8988T (cell line): ENCODE data around the gene COPS3.

Experiments used
- DNase-seq: peaks from one replicate; pipeline ENCODE4 v3.0.0; 2011

The COPS3 gene

GRCh38 chr17:17239832-17240231 is 41.2 kb downstream of the COPS3 start:
- DNase-seq: no peak

DNA sequence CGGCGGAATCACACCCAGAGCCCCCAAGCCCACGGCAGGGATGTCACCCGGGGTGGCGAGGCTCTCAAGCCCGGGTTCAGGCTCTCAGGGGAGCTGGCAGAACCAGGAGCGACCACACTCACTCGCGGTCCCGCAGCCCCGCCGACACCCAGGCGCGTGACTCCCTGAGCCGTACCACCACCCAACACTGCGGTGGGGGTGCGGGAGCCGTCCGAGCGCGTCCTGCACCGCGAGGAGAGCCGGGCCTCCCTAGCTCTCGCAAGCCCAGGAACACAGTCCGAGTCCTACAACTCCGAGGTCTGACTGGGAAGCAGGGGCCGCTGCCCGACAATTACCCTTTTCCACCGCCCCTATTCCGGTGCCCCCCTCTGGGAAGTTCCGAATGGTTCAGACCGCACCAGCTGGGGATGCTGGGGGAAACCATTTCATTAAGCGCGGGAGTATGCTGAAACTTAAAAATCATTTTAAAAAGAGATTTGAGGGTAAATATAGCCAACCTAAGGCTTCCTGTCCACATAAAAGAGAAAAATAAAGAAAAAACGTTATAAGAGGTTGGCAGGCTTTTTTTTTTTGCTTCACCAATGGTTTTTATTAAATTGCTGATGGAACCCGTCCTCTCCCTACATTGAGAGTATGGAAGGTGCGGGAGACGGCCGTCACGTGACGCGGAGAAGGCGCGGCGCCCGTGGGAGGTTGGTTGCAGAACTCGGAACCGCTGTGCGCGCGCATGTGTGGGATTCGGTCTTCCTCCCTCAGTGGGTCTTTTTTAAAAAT is 43.8 kb downstream of the COPS3 start, which contains the start of gene FLCN:
Gene FLCN, minus strand, starts transcription at position 143 of the 774 bp plus-strand sequence. CDS start 9,031 bp downstream, outside the sequence.
- DNase-seq: peak; percentile 73

DNA sequence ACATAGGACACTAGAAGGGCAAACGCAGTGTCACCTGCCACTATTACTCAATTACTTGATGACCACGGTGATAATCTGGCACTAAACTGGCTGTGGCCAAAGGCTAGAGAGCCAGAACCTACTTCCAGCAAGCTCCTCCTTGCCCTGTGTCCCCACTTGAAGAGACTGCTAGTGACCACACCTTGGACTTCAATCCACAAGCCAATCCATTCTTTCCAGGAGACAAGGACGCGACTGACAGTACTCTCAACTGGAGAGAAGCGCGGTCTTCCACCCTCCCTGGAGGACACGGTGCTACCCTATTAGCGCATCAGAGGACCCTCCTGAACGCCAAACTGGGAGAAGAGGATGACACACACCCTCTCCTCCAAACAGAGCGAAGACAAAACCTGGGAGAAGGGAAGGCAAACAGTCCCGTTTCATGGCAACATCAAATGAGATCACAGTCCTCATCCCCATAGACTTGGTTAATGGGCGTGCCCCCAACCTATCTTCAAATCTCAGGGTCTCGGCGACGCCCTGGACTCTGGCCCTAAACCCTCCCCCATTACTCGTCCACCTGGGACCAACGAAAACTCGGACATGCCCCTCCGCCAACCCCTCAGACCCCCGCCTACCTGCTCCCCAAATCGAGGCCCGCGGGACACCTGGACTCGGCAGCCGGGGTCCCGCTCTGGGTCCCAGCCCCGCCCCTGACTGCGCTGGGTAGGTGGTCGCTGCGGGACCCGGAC is 44.6 kb downstream of the COPS3 start:
- DNase-seq: no peak

DNA sequence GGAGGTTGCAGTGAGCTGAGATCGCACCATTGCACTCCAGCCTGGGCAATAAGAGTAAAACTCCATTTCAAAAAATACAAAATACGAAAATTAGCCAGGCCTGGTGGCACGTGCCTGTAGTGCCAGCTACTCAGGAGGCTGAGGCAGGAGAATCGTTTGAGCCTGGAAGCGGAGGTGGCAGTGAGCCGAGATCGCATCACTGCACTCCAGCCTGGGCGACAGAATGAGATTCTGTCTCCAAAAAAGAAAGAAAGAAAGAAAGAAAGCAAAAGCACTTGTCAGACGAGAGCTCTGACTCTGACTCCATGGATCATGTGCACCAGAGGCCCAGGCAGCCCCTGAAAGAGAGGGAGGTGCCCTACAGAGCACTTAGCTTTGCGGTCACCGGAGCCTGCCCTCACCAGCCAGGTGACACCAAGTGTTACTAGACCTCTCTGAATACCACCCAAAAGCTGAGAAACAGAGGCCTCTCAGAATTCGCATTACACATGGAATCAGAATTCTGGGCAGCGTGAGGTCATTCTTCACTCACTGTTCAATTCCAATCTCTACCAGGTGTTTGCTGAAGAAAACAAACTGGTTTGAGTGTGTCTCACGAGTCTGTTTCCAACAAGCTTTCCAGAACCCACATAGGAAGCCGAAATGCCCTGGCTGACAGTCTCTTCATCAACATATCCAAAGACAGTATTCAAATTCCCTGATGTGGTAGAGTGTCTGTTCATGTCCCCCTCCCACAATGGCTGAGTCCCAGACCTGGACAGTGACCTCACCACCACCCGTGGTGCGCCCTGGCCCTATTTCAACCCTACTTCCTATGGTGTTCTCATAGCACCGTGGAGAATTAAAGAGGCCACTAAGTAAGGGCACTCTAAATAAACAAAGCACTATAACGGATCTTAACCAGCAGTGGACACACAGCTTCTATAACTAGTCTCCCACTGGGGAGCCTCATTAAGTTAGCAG is 45.6 kb downstream of the COPS3 start:
- DNase-seq: no peak

GRCh38 chr17:17232303-17232621 is 48.8 kb downstream of the COPS3 start:
- DNase-seq: no peak

GRCh38 chr17:17231621-17232302 is 49.3 kb downstream of the COPS3 start:
- DNase-seq: no peak

DNA sequence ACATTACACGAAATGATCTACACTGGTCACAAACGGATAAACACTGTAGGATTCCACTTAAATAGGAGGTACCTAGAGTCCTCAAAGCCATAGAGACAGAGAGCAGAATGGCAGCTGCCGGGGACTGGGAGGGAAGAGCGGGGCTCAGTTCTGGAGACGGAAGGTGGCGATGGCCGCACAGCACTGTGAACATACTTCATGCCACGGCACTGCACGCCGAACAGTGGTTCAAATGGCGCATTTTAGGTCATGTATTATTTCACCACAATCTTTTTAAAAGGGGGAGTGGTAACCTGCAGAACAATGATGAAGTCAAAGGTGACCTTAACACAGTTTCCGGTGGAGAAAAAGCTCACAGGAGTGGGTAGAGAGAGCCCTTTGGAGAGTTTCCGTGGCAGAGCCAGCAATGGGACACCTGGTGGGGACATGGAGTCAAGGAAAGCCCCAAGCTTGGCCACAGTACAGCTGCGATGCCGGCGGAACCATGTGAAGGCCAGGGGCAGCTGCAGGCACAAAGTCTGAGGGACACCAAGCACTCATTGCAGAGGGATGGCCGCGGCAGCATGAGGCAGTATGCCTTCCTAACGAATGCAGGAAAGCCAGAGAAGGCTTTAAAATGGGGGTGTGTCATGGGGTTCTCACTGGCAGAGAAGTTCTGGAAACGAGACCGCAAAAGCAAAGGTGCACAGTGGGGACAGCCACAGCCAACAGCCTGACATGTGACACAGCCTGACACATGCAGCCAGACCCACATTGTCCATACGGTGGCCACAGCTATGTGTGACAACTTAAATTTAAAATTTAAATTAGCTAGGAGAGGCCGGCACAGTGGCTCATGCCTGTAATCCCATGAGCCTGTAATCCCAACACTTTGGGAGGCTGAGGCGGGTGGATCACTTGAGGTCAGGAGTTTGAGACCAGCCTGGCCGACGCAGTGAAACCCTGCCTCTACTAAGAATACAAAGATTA is 51.3 kb downstream of the COPS3 start:
- DNase-seq: no peak

DNA sequence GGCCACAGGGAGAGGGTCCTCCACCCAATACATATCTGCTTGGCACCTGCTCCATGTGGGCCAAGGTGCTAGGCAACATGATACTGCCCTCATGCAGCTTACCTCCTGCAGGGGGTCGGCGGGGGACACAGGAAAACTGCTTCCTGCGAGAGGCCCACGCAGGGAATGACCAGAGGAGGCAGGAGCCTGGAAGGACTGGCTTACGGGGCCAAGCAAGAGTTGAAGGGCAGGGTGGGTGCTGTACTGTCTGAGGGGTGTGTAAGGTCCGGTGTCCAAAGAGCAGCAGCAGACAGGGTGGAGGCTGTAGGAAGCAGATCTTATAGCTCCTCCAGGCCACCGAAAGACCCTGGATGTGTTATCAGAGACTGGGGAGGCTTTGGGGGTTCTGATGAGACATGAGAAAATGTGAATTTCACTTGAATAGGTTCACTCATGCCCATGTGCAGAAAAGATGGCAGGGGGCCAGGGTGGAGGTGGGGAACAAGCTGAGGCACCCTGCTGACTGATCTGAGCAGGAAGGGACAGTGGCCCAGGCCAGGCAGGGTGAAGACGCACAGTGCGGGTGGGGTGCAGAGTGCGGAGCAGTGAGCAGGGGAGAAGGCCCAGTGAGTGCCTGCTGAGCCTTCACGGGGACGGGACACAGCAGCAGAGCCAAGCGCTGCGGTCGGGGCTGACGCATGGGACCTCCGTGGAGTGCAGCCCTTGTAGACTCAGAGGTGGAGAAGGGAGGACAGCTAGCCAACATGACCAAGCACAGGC is 52.3 kb downstream of the COPS3 start:
- no peak for DNase-seq

DNA sequence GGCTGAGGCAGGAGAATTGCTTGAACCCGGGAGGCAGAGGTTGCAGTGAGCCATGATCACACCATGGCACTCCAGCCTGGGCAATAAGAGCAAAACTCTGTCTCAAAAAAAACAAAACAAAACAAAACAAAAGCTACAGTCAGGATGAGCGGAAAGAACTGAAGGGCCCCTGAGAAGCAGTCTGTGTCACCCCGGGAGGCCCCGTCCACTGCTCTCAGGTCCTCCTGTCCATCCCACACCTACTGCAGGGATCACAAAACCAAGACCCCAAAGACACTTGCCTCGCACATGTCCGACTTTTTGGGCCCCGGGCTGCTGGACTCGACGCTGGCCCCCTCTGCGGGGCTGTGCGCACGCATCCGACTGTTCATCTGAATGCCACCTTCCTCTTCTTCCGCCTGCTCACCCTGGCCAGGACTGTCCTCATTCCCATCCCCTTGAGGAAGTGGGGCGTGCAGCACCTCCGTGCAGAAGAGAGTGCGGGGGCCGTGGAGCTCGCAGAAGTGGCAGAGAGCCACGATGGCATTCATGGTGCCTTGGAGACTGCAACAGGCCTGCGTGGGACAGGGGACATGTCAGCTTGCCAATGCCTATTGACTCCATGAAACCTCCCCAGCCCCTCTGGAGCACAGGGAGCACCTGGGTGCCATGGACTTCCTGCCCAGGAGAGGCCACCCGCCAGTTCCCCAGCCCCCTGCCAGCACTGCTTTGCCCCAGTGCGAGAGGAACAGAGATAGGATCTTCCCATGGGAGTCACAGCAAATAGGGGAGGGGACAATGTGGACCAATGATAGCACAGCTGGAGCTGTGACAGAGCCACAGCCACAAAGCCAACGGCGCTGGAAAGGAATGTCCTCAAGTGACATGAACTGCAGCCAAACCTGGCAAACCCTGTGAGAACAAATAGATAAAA is 53.2 kb downstream of the COPS3 start:
- no peak for DNase-seq

- no peak for DNase-seq
Observed at GRCh38 chr17:17226451-17227265, 54.4 kb downstream of the COPS3 start.

DNA sequence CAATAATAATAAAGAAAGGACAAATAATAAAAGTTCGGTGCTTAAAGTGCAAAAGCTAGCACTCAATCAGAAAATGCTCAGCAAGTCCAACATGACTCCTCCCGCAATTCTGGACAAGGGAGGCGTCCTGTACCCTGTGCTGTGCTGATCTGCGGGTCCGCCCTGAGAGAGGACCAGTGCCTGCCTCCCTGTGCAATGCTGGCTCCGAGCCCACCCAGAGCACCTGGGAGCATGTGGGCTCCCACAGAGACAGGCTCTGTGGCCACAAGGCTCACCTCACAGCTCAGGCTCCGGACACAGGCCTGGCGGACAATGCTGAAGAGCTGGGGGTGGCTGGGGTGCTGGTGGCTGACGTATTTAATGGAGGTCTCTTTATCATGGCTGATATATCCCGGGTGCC is 55.1 kb downstream of the COPS3 start:
- DNase-seq: no peak

DNA sequence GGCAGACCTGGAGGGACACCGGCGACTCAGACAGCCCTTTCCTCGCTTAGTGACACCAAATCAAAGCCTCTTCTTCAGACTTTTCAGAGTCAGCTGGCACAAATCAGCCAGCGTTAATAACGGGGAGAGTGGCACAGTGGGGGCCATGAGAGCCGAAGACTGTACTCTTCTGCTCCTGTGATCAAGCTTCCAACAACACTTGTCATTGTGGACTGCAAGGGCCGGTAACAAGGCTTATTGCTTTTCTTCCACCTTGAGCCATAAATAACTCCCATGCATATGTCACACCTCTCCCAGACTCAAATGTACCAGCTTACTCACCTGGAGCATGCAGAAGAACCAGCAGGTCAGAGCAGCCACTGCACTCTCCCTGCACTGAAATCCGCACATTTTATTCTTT is 56.9 kb downstream of the COPS3 start:
- DNase-seq: no peak

DNA sequence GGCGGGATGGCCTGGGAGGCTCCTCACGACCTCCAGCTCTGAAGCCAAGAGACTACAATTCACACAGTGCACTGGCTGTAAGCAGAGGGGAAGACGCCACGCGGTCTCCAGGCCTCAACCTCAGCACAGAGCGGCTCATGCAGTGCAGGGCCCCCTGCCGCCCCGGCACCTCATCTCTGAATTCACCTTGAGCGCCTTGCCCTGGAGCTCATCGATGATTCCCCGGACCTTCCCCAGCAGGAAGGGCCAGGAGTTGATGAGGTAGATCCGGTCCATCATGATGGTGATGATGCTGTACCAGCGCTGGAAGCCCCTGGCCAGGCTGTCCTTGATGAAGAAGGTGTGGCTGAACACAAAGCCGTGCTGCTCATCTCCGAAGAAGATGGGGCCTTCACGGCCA is 57.3 kb downstream of the COPS3 start:
- no peak for DNase-seq

DNA sequence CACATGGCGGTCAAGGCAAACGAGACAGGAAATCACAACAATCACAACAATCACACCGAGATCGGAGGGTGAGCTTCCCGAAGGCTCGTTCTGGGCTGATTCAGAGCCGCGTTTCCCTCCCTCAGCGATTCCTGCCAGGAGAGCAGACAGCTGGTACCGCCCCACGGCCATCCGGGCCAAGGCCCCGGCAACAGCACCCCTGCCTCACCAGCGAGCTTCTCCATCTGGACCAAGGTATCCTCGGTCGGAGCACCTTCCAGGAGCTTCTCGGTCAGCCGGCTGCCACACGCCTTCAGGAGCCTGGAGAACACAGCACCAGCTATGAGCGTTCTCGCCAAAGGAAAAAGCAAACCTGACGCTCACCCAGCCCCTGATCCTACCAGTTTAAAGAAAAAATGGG is 59.7 kb downstream of the COPS3 start:
- no peak for DNase-seq

DNA sequence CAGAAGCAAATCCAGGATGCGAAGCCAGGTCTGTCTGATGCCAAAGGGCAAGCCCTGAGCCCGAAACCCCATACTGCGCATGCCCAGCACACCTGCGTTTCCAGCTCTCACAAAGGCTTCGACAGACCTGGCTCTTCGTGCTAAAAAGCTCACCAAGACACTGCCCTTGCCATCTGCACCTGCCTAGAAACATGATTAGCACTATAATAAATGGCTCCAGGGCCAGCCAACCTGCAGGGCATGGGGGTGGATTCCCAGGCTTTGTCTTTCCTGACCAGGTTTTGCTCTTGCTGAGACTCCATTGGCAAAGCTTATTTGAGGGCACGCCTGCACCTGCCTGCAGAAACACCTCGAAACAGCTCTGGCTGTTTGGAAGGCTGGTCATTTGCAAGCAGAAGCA is 60.5 kb downstream of the COPS3 start:
- no peak for DNase-seq

DNA sequence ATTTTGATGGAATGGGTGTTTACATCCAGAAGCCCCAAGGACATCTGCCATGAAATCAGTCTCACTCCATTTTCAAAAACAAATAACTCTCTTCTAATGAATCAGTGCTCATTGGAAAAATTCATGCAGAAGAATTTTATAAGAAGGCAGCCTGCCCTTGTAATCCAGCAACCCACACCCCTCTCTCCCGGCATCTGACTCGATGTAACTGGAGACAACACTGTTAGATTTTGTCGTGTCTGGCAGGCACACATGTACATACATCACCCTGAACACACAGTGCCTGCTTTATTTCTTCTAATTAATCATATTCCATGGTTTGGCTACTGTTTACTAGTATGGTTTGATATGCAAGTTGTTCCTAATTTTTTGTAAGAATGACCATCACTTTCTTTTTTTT is 63.1 kb downstream of the COPS3 start:
- DNase-seq: no peak

DNA sequence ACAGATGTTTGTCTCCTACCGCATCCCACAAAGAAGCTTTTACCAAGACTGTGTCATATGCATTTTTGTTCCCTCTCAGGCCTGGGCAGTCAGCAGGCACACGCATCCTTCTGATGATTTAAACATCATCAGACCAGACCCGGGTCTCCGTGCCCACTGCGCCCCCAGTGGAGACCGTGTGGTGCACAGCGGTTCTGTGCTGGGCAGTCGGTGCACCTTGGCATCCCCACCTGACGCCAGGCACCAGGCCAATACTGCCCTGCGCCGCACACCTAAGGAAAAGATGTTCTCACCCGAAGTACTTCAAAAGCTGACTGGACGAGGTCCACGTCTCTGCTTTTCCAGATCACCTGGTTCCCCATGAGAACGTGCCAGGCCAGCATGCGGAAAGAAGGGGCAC is 64.3 kb downstream of the COPS3 start:
- DNase-seq: peak; percentile 84

DNA sequence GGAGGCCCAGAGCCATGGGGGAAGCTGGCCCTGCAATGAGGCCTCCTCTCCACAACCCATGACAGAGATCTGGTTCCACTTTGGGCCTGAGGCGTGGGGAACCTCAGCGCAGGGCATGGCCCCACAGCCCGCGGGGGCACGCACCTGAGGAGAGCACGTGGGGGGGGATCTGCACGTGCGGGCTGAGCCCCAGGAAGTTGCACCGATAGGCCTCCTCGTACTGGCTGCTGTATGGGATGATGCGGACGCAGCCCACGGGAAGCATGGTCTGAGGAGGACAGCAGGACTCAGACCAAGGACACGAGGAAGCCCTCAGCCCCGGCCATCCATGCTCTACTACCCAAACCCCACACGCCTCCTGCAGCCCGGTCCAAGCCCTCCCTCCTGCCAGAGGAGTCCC is 64.8 kb downstream of the COPS3 start:
- no peak for DNase-seq

GRCh38 chr17:17215575-17215974 is 65.5 kb downstream of the COPS3 start:
- DNase-seq: no peak
